GM19240 (cell line): ENCODE data around the gene ZCCHC4.
A peak's percentile ranks its signal among the peaks of the same experiment; 100 is the strongest.

ENCODE experiments used
- DNase-seq: peaks from one replicate; pipeline ENCODE4 v3.0.0; 2011; ENCODE audit warnings: low spot score; ENCODE audit not compliant: insufficient read length

Gene ZCCHC4

DNA sequence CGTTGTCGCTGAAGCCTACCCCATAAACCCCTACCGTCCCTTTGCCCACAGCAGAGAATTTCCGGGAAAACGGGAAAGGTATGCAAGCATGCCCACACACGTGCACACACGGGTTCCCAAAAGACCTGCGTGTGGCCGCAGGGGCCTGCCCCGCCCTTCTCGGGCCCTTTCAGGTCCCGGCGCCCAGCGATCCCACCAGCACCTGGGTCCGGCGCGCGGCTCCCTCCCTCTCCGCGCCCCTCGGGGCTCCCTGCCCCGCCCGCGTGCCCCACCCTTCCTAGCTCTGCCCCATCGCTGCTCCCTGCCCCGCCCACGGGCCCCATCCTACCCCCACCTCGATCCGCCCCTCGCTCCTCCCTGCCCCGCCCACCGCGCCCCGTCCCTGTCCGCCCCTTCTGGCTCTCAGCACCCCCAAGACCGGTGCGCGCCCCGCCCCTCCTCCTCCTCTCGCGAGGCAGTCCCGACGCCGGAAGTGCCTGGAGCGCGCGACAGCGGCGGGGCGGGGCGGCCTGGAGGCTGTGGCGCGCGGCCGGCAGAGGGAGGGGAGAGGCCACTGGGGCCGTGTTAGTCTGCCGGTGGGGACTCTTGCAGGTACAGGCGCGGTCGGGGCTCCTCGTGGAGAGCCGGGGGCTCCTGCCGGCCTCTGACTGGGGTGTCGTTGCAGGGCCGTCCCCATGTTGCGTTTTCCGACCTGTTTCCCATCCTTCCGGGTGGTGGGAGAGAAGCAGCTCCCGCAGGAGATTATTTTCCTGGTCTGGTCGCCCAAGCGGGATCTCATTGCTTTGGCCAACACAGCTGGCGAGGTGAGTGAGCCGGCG lies 64.4 kb downstream of the ZCCHC4 start, which contains the start of gene ANAPC4:
ANAPC4 (plus strand) TSS at position 510 of the 818 bp plus-strand sequence; CDS start at position 675, 165 bp downstream.
- DNase-seq = peak; percentile 78

DNA sequence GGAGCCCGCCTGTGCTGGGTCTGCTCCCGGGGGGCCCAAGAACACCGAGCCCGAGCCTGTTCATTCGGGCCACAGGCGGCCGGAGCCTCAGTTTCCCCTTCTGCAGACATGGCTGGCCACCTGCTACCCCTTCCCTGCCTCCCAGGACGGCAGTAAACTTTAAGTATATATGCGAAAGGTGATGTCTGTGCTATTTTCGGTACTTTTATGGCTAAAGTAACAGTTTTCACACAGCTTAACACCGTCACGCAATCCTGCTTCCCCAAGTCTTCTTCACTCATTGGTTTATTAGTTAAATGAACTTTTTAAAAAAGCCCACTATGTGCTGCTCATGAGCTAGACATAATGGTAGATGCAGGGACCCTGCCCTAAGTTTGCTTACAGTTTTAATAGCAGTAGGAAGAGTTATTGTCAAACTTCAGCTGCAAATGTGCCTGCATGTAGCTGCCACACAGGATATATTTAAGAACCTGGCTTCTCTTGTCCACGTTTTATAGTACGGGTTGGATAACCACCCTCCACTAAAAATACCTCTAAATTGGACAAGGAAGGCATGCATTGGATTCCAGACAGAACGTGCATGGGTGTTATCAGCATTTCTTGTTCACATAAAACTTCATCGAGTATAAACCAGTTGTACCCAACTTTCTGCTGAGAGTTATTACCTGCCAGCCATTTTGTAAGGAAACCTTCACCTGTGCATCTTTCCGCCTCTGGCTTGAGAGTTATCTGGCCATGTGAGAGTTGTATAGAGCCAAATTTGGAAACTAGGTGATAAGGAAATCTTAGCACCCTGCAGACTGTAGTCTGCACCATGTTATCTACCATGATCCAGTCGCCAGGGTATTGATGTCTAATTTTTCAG lies 65.2 kb downstream of the ZCCHC4 start:
- DNase-seq = no peak

DNA sequence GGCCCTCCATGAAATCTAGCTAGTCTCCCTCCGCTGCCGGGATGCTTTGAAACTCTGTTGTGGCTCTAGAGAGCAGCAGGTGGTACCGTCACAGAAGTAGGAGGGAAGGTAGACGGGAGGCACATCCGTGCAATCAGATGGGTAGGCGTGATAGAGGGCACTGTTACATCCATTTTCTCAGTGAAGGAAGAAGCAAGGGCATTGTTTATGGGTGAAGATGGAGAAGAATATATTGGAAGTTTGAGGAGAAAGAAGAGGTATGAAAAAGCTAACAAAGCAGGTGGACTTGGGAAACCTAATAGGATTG lies 65.8 kb downstream of the ZCCHC4 start:
- no peak for DNase-seq

DNA sequence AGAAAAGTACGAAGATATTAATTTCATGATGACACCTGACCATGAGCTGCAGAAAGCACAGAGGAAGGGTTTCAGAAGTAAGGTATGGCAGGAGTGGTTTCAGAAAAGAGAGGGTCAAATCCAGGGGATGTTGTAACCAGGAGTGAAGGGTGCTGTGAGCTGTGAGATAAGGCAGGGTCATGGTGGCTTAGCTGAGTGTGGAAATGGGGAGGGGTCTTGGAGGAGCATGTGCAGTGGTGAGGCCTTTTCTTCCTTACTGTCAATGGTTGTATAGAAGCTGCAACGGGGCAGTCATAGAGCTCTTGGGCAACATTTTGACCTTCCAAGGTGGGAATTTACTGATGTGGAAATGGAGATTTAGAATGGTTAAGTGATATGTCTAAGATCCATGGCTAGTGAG lies 67.0 kb downstream of the ZCCHC4 start:
- no peak for DNase-seq

DNA sequence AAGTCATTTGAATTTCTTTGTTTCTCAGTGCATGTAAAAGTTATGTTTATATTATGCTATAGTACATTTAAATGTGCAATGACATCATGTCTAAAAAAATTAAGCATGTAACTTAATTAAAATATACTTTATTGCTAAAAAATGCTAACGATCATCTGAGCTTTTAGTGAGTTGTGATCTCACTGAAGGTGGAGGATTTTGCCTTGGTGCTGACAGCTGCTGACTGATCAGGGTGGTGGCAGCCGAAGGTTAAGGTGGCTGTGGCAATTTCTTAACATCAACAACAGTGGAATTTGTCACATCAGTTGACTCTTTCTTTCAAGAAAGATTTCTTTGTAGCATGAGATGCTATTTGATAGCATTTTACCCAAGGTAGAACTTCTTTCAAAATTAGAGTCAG lies 71.1 kb downstream of the ZCCHC4 start:
- no peak for DNase-seq

DNA sequence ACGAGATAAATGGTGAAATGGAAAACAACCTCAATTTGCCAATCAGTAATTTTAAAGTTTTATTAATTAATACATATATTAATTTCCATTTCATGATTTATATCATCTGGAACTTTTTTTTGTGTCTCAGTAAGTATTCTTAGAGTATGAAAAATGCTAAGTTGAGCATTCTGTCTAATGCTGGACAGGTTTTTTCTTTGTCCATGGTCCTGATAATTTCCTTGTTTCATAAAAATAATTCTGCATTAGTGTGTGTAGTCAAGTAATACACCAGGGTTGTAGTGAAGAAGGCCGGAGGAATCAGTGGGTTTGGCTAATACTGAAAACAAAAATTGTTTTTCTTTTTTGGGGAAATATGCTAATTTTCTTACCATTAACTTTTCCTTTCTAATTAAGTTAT lies 74.4 kb downstream of the ZCCHC4 start:
- no peak for DNase-seq

DNA sequence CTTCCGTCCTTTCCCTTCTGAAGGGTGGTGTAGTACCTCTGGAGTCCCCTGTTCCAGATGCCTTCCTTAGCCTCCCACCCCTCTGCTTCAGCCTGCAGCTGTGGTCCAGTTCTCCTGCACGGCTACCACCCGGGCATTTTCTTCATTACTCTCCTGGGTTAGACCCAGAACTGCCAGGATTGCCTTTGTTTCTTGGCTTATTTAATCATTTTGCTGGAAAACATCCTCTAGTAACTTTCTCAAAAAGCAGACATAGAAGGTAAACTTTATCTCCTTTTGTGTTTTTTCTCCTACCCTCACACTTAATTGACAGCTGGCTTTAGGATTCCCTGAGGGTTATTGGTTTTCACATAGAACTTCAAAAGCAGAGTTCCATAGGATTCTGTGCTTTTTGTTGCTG lies 84.7 kb downstream of the ZCCHC4 start:
- no peak for DNase-seq

DNA sequence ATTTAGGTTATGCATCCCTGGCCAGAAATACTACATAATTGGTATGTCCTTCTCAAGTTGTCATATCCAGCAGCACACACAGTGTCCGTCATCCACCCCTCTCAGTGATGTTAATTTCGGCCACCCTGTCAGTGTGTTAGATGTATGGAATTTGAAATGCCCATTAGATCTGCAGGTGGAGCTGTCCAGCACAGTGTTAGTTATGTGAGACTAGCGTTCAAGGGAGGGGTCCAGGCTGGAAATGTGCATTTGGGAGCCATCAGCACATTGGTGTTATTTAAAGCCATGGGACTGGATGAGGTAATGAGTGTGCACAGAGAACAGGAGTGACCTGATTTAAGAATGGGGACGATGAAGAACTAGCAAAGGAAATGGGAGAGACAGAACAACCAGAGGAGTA lies 86.9 kb downstream of the ZCCHC4 start:
- DNase-seq = no peak

DNA sequence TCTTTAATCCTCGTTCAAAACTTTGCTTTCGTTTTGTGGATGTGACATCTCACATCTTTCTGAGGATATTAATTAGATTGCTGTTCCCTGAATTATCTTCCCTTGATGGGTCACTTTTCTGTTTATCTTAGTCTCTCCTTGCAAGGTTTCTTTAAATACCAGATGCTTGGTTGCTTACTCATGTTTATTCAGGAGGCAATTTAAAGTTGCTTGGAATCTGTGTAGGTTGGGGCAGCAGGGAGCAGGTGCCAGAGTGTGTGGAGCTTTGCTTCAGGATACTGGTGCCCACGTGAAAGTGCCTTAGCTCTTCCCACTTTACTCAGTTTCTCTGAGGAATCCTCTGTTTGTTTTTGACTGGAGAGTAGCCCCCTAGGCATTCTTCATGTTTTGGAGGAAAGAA lies 88.5 kb downstream of the ZCCHC4 start:
- no peak for DNase-seq

DNA sequence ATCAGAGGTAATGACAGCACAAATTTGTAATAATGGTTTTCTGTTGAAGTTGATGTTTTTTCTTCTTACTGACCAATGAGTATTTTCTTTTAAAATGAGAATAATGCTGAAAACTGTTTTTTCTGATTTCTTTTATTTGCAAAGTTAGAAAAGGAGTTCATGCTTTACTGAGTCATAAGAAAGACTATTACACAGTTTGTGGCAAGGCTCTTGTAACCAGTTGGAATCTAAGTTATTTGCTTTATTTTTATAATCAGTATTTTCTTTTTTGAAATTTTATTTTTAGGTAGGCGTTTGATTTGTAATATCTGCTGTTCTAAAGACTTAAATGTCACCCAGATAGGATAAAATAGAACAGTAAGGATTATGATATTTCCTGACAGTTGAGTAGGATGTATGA lies 89.9 kb downstream of the ZCCHC4 start:
- DNase-seq = no peak

DNA sequence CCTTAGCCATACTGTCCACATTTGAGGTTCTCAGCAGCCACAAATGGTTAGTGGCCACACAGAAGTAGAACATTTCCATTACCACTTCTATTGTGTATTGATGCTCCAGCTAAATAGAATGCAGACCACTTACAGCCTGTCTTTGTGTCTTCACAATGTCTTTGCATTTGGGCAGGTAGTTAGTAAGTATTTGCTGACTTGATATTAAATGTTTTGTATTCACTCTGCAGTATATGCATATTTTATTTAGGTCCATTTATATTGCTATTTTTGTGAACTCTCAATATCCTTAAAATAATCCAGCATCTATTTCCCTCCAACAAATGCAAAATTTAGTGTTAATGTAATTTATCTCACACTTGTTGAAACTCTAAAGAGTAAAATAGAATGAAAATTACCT lies 91.1 kb downstream of the ZCCHC4 start:
- DNase-seq = no peak

DNA sequence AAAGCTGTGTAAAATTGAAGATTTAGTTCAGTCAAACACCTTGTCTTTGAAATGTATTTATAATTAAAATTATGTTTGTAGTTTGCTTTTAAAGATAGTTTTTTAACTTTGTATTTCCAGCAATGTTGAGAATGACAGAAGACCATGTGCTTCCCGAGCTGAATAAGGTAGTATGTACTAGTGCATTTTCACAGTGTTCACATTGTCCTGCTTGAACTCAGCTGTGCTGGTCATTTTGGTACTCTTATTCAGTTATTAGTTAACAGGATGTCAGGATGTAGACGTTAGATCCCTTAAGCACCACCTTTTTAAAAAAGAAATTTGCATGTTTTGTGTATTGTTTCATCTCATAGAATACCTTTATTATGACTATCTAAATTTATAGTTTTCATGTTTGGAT lies 92.9 kb downstream of the ZCCHC4 start:
- no peak for DNase-seq

DNA sequence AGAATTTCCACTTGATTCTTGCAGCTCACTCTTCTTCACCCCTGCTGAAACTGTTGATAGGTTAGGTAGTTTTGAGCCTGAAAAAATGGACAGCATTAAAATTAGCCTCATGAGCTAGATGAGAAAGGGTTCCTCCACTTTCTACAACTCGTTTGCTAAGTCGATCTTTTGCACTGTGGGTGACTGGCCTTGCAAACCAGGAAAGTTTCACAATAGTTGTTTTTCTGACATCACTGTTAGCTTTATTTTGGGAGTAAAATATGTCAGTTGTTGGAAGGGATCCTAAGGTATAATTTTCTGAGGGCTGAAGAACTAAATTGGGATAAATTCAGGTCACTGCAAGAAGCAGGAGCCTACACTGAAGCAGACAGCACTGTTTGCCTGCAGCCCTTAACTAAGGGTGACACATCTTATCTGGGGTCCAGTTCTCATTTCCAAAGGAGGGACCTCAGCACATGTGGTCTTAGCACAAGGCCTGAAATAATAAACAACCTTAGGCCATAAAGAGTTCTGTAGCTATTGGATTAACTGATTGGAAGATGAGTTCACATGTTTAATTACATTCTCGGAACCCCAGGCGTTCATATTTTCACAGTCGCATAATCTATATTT lies 93.6 kb downstream of the ZCCHC4 start:
- DNase-seq = no peak

DNA sequence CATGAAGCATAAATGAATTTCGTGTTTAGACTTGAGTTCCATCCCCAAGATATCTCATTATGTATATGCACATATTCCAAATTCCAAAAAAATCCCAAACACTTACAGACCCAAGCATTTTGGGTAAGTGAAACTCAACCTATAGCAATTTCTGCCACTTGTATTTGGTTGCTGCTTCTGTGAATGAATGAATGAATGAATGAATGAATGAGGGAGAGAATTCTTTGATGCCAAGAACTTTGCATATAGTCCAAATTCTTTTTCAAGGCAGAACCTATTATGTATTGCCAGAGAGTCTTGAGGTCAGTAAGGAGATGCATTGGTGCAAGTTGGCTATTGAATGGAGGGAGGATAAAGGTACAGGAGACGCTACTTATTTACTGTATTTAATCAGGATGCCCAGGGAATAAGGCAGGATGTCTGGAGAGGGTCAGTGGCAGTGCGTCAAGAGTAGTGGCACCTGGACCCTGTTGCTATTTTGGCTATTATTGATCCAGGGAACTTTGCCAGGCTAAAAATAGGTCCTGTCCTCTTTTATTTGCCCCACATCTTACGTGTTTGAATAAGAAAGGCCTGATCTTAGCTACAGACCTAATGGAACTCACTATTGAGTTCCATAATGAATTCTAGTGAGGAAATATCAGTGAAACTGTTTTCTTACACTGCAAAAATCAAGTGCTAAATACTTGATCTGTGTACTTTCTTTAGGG lies 98.4 kb downstream of the ZCCHC4 start:
- DNase-seq = no peak

DNA sequence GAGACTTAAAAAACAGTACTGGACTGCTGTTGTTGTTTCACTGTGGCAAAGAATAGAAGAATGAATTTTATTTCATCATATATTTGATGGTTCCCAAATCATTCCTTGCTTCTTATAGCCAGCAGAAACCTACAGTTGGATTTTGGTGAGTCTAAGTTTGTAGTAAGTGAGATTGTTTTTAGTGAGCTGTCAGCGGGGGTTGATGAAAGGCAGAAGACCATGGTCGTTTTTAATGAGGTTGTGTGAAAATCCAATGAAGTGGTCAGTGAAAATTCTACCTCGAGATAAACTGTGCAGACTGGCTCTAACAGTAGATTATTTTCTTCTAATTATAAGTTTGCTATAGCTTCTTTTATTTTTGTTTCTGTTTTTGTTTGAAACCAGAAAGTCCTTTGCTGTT lies 100.7 kb downstream of the ZCCHC4 start:
- no peak for DNase-seq

DNA sequence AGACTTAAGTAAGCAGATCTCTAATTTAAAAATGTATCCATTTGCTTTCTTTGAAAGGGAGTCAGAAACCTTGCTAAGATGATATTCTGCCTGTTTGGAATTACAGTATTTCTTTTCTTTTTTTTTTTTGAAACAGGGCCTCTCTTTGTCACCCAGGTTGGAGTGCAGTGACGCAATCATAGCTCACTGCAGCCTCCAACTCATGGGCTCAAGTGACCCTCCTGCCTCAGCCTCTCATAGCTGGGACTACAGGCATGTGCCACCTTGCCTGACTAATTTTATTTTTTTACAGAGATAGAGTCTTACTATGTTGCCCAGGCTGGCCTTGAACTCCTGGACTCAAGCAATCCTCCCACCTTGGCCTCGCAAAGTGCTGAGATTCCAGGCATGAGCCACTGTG lies 104.4 kb downstream of the ZCCHC4 start:
- no peak for DNase-seq
